CD4-positive, alpha-beta T cell (primary cell): Measurements from ENCODE around the gene GPR37. TPM values are rescaled to one million over a fixed set of nuclear protein-coding genes. Genes with fewer than 3 reads are reported as not detected.

ENCODE experiments used
- ATAC-seq: fragments of 200-7000 bp; cut with Tn5 transposase; one replicate; pipeline ENCODE4 v1.10.0; 2022; ENCODE audit warnings: mild to moderate bottlenecking; ENCODE audit not compliant: poor library complexity
- CTCF ChIA-PET: fragments of 350-600 bp; sonication (Branson Sonifier 250); formaldehyde crosslinking; loops from one replicate; lab custom pipeline; 2021; ENCODE audit warnings: antibody characterized with exemption, inconsistent platforms; lab: Charles Lee
- POLR2A ChIA-PET: fragments of 350-600 bp; sonication (Branson Sonifier 250); formaldehyde crosslinking; loops from one replicate; lab custom pipeline; 2021; ENCODE audit warnings: antibody characterized with exemption, inconsistent platforms; lab: Charles Lee
- DNase-seq, 14 experiments: peaks; one replicate each; pipeline ENCODE4 v3.0.0-alpha.2; 2013 to 2020; ENCODE audit warnings: mixed read lengths in 2 of 14
- H3K27ac ChIP-seq, 2 donors: one replicate each; pipeline versions ENCODE4 v1.5.1 to v1.7.0; 2013; ENCODE audit warnings: low read length in 2 of 2, low read depth in 1 of 2, mild to moderate bottlenecking in 1 of 2
- H3K27me3 ChIP-seq, 2 experiments: 1 replicate in 1 of 2; 2 replicates in 1 of 2; pipeline versions ENCODE4 v1.6.1 to v1.7.0; 2013; ENCODE audit warnings: low read length in 2 of 2, control low read depth in 1 of 2, mild to moderate bottlenecking in 1 of 2, moderate library complexity in 1 of 2; ENCODE audit not compliant: insufficient read depth in 2 of 2, control insufficient read depth in 1 of 2
- H3K36me3 ChIP-seq: one replicate; pipeline ENCODE4 v1.6.1; 2013; ENCODE audit warnings: low read length, control low read depth; ENCODE audit not compliant: insufficient read depth
- H3K4me1 ChIP-seq: one replicate; pipeline ENCODE4 v1.6.1; 2013; ENCODE audit warnings: low read length, control low read depth; ENCODE audit not compliant: insufficient read depth
- H3K4me3 ChIP-seq: one replicate; pipeline ENCODE4 v1.5.1; 2013; ENCODE audit warnings: mild to moderate bottlenecking, low read length, moderate library complexity
- H3K9me3 ChIP-seq, 2 experiments: 1 replicate in 1 of 2; 2 replicates in 1 of 2; pipeline versions ENCODE4 v1.6.1 to v1.7.0; 2013; ENCODE audit warnings: low read length in 2 of 2, mild to moderate bottlenecking in 2 of 2, control low read depth in 1 of 2, moderate library complexity in 1 of 2; ENCODE audit not compliant: control insufficient read depth in 1 of 2, insufficient read depth in 1 of 2
- H3K27ac Mint-ChIP-seq: one replicate; pipeline ENCODE4 v1.8.0; 2020; ENCODE audit warnings: mixed read lengths
- H3K27me3 Mint-ChIP-seq: one replicate; pipeline ENCODE4 v1.8.0; 2021; ENCODE audit warnings: mixed read lengths
- H3K36me3 Mint-ChIP-seq: one replicate; pipeline ENCODE4 v1.8.0; 2021; ENCODE audit warnings: low read depth, mixed read lengths
- H3K4me1 Mint-ChIP-seq: one replicate; pipeline ENCODE4 v1.8.0; 2021; ENCODE audit warnings: low read depth, mixed read lengths
- H3K4me3 Mint-ChIP-seq: one replicate; pipeline ENCODE4 v1.8.0; 2020; ENCODE audit warnings: mild to moderate bottlenecking, mixed read lengths
- H3K9me3 Mint-ChIP-seq: one replicate; pipeline ENCODE4 v1.8.0; 2020; ENCODE audit warnings: mixed read lengths
- CTCF ChIP-seq: fragments of 200-600 bp; IDR thresholded peaks from one replicate; pipeline ENCODE4 v1.8.0; 2022; ENCODE audit warnings: antibody characterized with exemption, mild to moderate bottlenecking
- intact Hi-C, 2 experiments: fragments of 100-400 bp; cut with DNase I in 1 of 2; cut with micrococcal nuclease in 1 of 2; formaldehyde crosslinking; loops; one replicate each; pipeline versions ENCODE4 v1.15.1 to v1.9.0; 2023 to 2025; cut with DNase I, micrococcal nuclease
- total RNA-seq, 174 experiments: library from RNA in 2 of 174; stranded (reverse) in 2 of 174; gene quantifications; one replicate each; pipeline ENCODE4 v1.2.3 and lab custom pipeline; 2021 to 2026

GPR37 gene
- total RNA-seq, 2 experiments from 2014 or later, result not detected

DNA sequence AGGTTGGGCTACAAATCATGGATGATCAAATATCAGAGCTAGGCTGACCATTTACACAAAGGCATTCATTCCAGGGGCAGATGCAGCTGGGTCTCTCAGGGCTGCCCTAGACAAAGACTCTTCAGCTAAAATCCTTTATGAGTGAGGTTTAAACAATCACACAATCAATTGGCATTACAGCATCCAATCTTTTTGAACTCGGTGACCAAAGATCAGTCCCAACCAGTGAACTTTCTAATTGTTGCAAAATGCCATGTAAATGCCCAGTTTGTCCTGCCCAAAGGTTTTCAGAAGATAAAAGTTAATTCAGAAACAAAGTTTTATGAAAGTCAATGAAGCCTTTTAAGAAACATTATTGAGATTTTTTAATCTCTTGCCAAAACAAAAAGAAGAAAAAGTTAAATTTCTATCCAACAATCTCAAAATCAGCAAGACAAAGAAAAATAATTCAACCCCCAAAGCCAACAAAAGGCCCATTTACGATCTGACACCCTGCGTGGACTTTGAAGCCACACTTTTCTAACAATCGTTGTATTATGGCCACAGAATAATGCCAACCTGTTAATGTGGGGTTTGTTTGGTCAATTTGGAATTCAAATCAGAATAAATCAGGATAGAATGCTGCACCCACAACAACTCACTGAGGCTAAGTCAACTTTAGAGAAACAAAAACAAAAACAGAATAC lies 40.9 kb downstream of the GPR37 start:
- intact Hi-C loops, result no loop called here
- Mint-ChIP-seq H3K4me3 (no peak overlapping the region), H3K27me3 (peaks cover 4% of the 10 kb centered on the region), H3K9me3 (no peaks in the 10 kb centered on the region), H3K4me1 (no peaks in the 10 kb centered on the region), H3K27ac (no peak overlapping the region), H3K36me3 (no peaks in the 10 kb centered on the region)
- ChIA-PET CTCF (no interaction called here), POLR2A (no interaction called here)
- no peak for DNase-seq
- no peaks in the 10 kb centered on the region for H3K4me1 ChIP-seq
- no peaks in the 10 kb centered on the region for H3K9me3 ChIP-seq
- H3K27me3 ChIP-seq, result no peaks in the 10 kb centered on the region
- ATAC-seq, result no peak
- H3K4me3 ChIP-seq, result no peak overlapping the region
- no peak for TF ChIP-seq CTCF
- no peak overlapping the region for H3K27ac ChIP-seq
- H3K36me3 ChIP-seq, result no peaks in the 10 kb centered on the region

DNA sequence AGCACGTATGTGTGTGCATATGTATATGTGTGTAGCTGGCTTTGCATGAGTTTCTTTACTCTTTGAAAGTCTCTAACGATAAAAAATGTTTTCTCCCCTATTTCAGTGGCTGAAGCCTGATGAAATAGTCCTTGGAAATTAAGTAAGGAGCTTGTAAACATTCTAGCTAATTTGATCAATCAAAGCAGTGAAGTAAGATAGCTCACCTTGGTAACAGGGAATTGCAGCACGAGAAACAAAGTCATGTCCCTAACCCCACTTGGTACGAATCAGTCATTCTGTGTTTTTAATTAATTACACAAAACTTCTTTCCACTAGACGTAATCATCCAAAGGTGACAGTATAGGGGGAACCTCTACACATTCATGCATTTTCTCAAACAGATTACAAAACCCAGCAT lies 41.5 kb downstream of the GPR37 start:
- H3K36me3 Mint-ChIP-seq, result no peaks in the 10 kb centered on the region
- no peaks in the 10 kb centered on the region for H3K4me1 Mint-ChIP-seq
- Histone ChIP-seq H3K36me3 (no peaks in the 10 kb centered on the region), H3K4me1 (no peaks in the 10 kb centered on the region), H3K4me3 (no peak overlapping the region), H3K27ac (no peak overlapping the region), H3K27me3 (no peaks in the 10 kb centered on the region), H3K9me3 (no peaks in the 10 kb centered on the region)
- H3K27me3 Mint-ChIP-seq, result peaks cover 4% of the 10 kb centered on the region
- intact Hi-C loops, result no loop called here
- no peaks in the 10 kb centered on the region for H3K9me3 Mint-ChIP-seq
- ATAC-seq (no peak), DNase-seq (no peak)
- TF ChIP-seq CTCF, result no peak
- ChIA-PET POLR2A (no interaction called here), CTCF (no interaction called here)
- H3K4me3 Mint-ChIP-seq, result no peak overlapping the region
- H3K27ac Mint-ChIP-seq, result no peak overlapping the region

- DNase-seq, result no peak
- intact Hi-C loops, result no loop called here
- no peaks in the 10 kb centered on the region for H3K4me1 ChIP-seq
- ChIA-PET CTCF (no interaction called here), POLR2A (no interaction called here)
- H3K9me3 ChIP-seq, result no peaks in the 10 kb centered on the region
- no peaks in the 10 kb centered on the region for H3K27me3 ChIP-seq
- Mint-ChIP-seq H3K4me1 (no peaks in the 10 kb centered on the region), H3K9me3 (peaks cover 2% of the 10 kb centered on the region), H3K27ac (no peak overlapping the region), H3K4me3 (no peak overlapping the region), H3K36me3 (no peaks in the 10 kb centered on the region), H3K27me3 (peaks cover 4% of the 10 kb centered on the region)
- H3K27ac ChIP-seq, result no peak overlapping the region
- no peak overlapping the region for H3K4me3 ChIP-seq
- no peak for ATAC-seq
- no peaks in the 10 kb centered on the region for H3K36me3 ChIP-seq
- TF ChIP-seq CTCF, result no peak
Measured at GRCh38 chr7:124723012-124723411, 42.6 kb downstream of the GPR37 start.
